SK-N-SH (cell line): ENCODE measurements around the gene RAB26.

Source experiments
- CTCF ChIP-seq: fragments of 200-600 bp; sonication (generic); IDR thresholded peaks from 2 replicates; pipeline ENCODE4 v1.6.1; 2017; ENCODE audit warnings: antibody characterized with exemption, mild to moderate bottlenecking, moderate library complexity
- SIN3A ChIP-seq: IDR thresholded peaks from 2 replicates; pipeline ENCODE4 v1.6.1; 2012; ENCODE audit warnings: low read depth, mild to moderate bottlenecking, low read length, moderate library complexity, borderline replicate concordance
- TEAD4 ChIP-seq: IDR thresholded peaks from 2 replicates; pipeline ENCODE4 v1.4.0; 2012; ENCODE audit warnings: mild to moderate bottlenecking, borderline replicate concordance; ENCODE audit not compliant: insufficient read depth

DNA sequence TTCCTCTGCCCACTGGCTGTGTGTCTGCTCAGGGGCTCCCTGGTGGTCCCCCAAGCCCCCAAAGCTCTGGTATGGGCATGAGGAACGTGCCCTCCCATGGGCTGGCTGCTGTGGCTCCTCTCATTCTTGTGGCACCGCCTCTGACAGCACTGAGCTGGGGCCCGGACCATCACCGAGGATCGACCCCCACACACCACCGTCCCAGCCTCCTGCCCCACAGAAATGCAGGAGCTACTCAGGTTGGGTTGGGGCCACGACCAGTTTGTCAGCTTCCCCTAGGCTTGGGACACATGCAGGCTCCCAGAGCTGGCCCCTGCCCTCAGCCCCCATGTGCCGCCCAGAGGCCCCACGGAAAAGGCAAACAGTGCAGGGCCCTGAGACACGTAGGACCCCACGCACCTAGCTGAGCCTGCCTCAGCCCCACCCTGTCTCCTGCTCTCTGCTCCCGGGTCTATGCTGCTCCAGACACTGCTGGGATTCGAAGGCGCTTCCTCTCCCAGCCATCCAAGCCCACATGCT is 51.3 kb downstream of the RAB26 start:
- TF ChIP-seq TEAD4 (no peak), CTCF (no peak), SIN3A (no peak)
